IMR-90 (cell line): ENCODE results near the gene DYRK1B. TPM values are rescaled to one million over a fixed set of nuclear protein-coding genes. Genes with fewer than 3 reads are reported as not detected.
A peak's percentile ranks its signal among the peaks of the same experiment; 100 is the strongest.

Source experiments
- ATAC-seq: fragments of 200-7000 bp; cut with Tn5 transposase; 2 replicates; pipeline ENCODE4 v1.9.1; 2020; ENCODE audit warnings: low read depth, mild to moderate bottlenecking, moderate library complexity
- BruUV-seq: library from RNA; stranded (reverse); fragments of 400-500 nt; replicated peaks from 2 replicates; lab custom pipeline; 2021; lab: Mats Ljungman, UMichigan
- CTCF ChIA-PET: fragments of 300-600 bp; formaldehyde crosslinking; extraction: SDS; loops from one replicate; lab custom pipeline; 2021; ENCODE audit warnings: antibody characterized with exemption; lab: Yijun Ruan, JAX
- POLR2A ChIA-PET: fragments of 300-600 bp; sonication (Branson Sonifier 250); formaldehyde crosslinking; loops from one replicate; lab custom pipeline; 2022; ENCODE audit warnings: antibody characterized with exemption; ENCODE audit not compliant: unreplicated experiment; lab: Charles Lee
- DNase-seq: peaks from one replicate; pipeline ENCODE4 v3.0.0; 2013
- H2AFZ ChIP-seq: replicated peaks from 2 replicates; pipeline ENCODE3; 2013; ENCODE audit warnings: low read length, mild to moderate bottlenecking; ENCODE audit not compliant: poor library complexity
- H2AK5ac ChIP-seq: 2 replicates; pipeline ENCODE4 v1.6.1; 2013; ENCODE audit warnings: low read depth, low read length, inconsistent platforms
- H2AK9ac ChIP-seq: replicated peaks from 2 replicates; pipeline ENCODE3; 2013; ENCODE audit warnings: mild to moderate bottlenecking, low read depth, low read length, moderate library complexity; ENCODE audit not compliant: poor library complexity
- H2BK120ac ChIP-seq: 2 replicates; pipeline ENCODE4 v1.6.1; 2013; ENCODE audit warnings: low read depth, low read length, inconsistent platforms
- H2BK15ac ChIP-seq: 3 replicates; pipeline ENCODE4 v1.6.1; 2013; ENCODE audit warnings: low read depth, low read length, inconsistent platforms
- H2BK20ac ChIP-seq: 2 replicates; pipeline ENCODE4 v1.6.1; 2013; ENCODE audit warnings: low read depth, mild to moderate bottlenecking, inconsistent platforms, low read length, moderate library complexity
- H2BK5ac ChIP-seq: 2 replicates; pipeline ENCODE4 v1.6.1; 2013; ENCODE audit warnings: mild to moderate bottlenecking, low read depth, low read length, inconsistent platforms; ENCODE audit not compliant: poor library complexity, severe bottlenecking
- H3K14ac ChIP-seq: replicated peaks from 2 replicates; pipeline ENCODE4 v1.6.1; 2013; ENCODE audit warnings: low read depth, low read length, inconsistent platforms
- H3K18ac ChIP-seq: 2 replicates; pipeline ENCODE4 v1.6.1; 2013; ENCODE audit warnings: low read depth, low read length, control low read depth
- H3K23ac ChIP-seq: 2 replicates; pipeline ENCODE4 v1.6.1; 2013; ENCODE audit warnings: low read depth, low read length, inconsistent platforms
- H3K27ac ChIP-seq: 2 replicates; pipeline ENCODE4 v1.5.1; 2013; ENCODE audit warnings: mild to moderate bottlenecking, control low read depth, low read length; ENCODE audit not compliant: insufficient read depth
- H3K27me3 ChIP-seq: 2 replicates; pipeline ENCODE4 v1.6.1; 2013; ENCODE audit warnings: low read length; ENCODE audit not compliant: control insufficient read depth, insufficient read depth
- H3K36me3 ChIP-seq: 2 replicates; pipeline ENCODE4 v1.6.1; 2013; ENCODE audit warnings: low read length, mixed read lengths; ENCODE audit not compliant: control insufficient read depth, insufficient read depth
- H3K4ac ChIP-seq: 2 replicates; pipeline ENCODE4 v1.6.1; 2013; ENCODE audit warnings: low read depth, low read length, inconsistent platforms
- H3K4me1 ChIP-seq: 2 replicates; pipeline ENCODE4 v1.6.1; 2013; ENCODE audit warnings: low read length, mixed read lengths; ENCODE audit not compliant: control insufficient read depth, insufficient read depth
- H3K4me2 ChIP-seq: 2 replicates; pipeline ENCODE4 v1.6.1; 2013; ENCODE audit warnings: low read depth, mild to moderate bottlenecking, control low read depth, low read length, moderate library complexity
- H3K4me3 ChIP-seq: 2 replicates; pipeline ENCODE4 v1.5.1; 2013; ENCODE audit warnings: low read depth, mild to moderate bottlenecking, control low read depth, low read length, moderate library complexity; ENCODE audit not compliant: insufficient read depth
- H3K56ac ChIP-seq: 2 replicates; pipeline ENCODE4 v1.6.1; 2013; ENCODE audit warnings: low read length, inconsistent platforms; ENCODE audit not compliant: insufficient read depth; ENCODE audit errors: extremely low read depth
- H3K79me1 ChIP-seq, 2 experiments: 2 replicates each; pipeline ENCODE4 v1.6.1; 2013; ENCODE audit warnings: low read length in 2 of 2, inconsistent platforms in 1 of 2, low read depth in 1 of 2
- H3K9ac ChIP-seq: 2 replicates; pipeline ENCODE4 v1.6.1; 2013; ENCODE audit warnings: low read depth, low read length, control low read depth
- H3K9me1 ChIP-seq: 2 replicates; pipeline ENCODE4 v1.6.1; 2013; ENCODE audit warnings: low read length, inconsistent platforms; ENCODE audit not compliant: insufficient read depth
- H3K9me3 ChIP-seq: 2 replicates; pipeline ENCODE4 v1.6.1; 2013; ENCODE audit warnings: low read length; ENCODE audit not compliant: control insufficient read depth, insufficient read depth
- H4K20me1 ChIP-seq: 2 replicates; pipeline ENCODE4 v1.6.1; 2013; ENCODE audit warnings: low read length, inconsistent platforms; ENCODE audit not compliant: insufficient read depth
- H4K5ac ChIP-seq: 2 replicates; pipeline ENCODE4 v1.6.1; 2013; ENCODE audit warnings: mild to moderate bottlenecking, low read depth, low read length, control low read depth
- H4K8ac ChIP-seq, 2 experiments: 2 replicates each; pipeline ENCODE4 v1.6.1; 2013; ENCODE audit warnings: low read depth in 2 of 2, low read length in 2 of 2, control low read depth in 1 of 2, inconsistent platforms in 1 of 2
- H4K91ac ChIP-seq: 2 replicates; pipeline ENCODE4 v1.6.1; 2013; ENCODE audit warnings: low read depth, low read length, inconsistent platforms; ENCODE audit not compliant: insufficient read depth
- BHLHE40 ChIP-seq: fragments of 150-350 bp; IDR thresholded peaks from 2 replicates; pipeline ENCODE4 v1.6.1; 2016; ENCODE audit warnings: mild to moderate bottlenecking, low read depth, low read length
- CEBPB ChIP-seq: IDR thresholded peaks from 2 replicates; pipeline ENCODE4 v1.6.1; 2012; ENCODE audit warnings: low read depth, low read length, improper control_type of control experiment
- MAFK ChIP-seq: IDR thresholded peaks from 2 replicates; pipeline ENCODE4 v1.6.1; 2012; ENCODE audit warnings: low read depth, low read length, improper control_type of control experiment
- MXI1 ChIP-seq: IDR thresholded peaks from 2 replicates; pipeline ENCODE4 v1.6.1; 2012; ENCODE audit warnings: low read depth, mild to moderate bottlenecking, low read length, moderate library complexity, borderline replicate concordance
- NFE2L2 ChIP-seq: fragments of 150-350 bp; IDR thresholded peaks from 2 replicates; pipeline ENCODE4 v1.6.1; 2016; ENCODE audit warnings: low read depth, mild to moderate bottlenecking, low read length
- RCOR1 ChIP-seq: IDR thresholded peaks from 2 replicates; pipeline ENCODE4 v1.6.1; 2012; ENCODE audit warnings: mild to moderate bottlenecking, low read length, improper control_type of control experiment; ENCODE audit not compliant: insufficient replicate concordance
- RFX5 ChIP-seq: IDR thresholded peaks from 2 replicates; pipeline ENCODE4 v1.8.0; 2012; ENCODE audit warnings: low read depth, mild to moderate bottlenecking, low read length, moderate library complexity
- WGBS, 2 experiments: methylation state at CpG; one replicate each; pipeline versions ENCODE4 v1.1.5 to v1.1.7; 2013; ENCODE audit warnings: missing lambda C conversion rate in 2 of 2; ENCODE audit not compliant: insufficient read length in 1 of 2; ENCODE audit errors: extremely low coverage in 2 of 2; 5-methylcytosine and 5-hydroxymethylcytosine counted together
- dilution Hi-C: fragments of 300-500 bp; cut with HindIII; formaldehyde crosslinking; loops from one replicate; pipeline ENCODE4 v1.14.3; 2018; ENCODE audit warnings: low sequenced_read_pairs; ENCODE audit not compliant: unreplicated experiment
- in situ Hi-C: fragments of 300-500 bp; cut with MboI; formaldehyde crosslinking; loops from 3 replicates; pipeline ENCODE4 v1.14.3; 2019; ENCODE audit warnings: low sequenced_read_pairs, inconsistent platforms, mixed read lengths
- intact Hi-C: fragments of 100-400 bp; cut with micrococcal nuclease; formaldehyde crosslinking; loops from 2 replicates; pipeline ENCODE4 v1.10.0; 2022
- polyA plus RNA-seq, 3 experiments: library from polyadenylated mRNA; depleted of rRNA; stranded (reverse); fragments of >200 nt; gene quantifications; 2 replicates each; pipeline ENCODE4 v1.2.3, GENCODE V29; 2012; ENCODE audit warnings: low replicate concordance in 1 of 3
- total RNA-seq: library from RNA; depleted of rRNA; stranded (reverse); fragments of >200 nt; gene quantifications from 2 replicates; pipeline ENCODE4 v1.2.3, GENCODE V29; 2012
- TF ChIP-seq, protein P1 (sequence below): fragments of 150-350 bp; IDR thresholded peaks from 2 replicates; pipeline ENCODE4 v1.6.1; 2017; ENCODE audit warnings: mild to moderate bottlenecking, antibody characterized with exemption, low read length, low read depth
- TF ChIP-seq, protein P2 (sequence below): fragments of 150-350 bp; IDR thresholded peaks from 2 replicates; pipeline ENCODE4 v1.6.1; 2016; ENCODE audit warnings: low read depth, mild to moderate bottlenecking, low read length, moderate library complexity, borderline replicate concordance

The DYRK1B gene
- total and polyA plus RNA-seq, 2 of the 4 experiments (the other 2 are of a cell fraction), result 2.7 to 11.4 TPM

DNA sequence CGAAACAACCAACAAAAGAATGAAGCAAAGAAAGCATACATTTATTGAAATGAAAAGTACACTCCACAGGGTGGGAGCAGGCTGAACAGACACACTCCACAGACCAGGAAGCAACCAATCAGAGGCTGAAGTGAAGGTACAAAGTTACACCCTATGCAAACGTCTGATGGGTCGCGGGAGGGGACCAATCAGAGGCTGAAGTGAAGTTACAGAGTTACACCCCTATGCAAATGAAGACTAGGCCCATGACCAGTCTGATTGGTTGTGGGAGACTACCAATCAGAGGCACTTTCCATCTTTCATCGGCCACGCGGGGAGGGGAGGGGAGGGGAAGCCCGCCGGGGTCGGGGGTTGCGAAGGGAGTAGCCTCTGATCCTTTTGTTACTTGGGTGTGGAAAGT lies 24.6 kb upstream of the DYRK1B start:
- dilution Hi-C loops, result no loop called here
- no peak overlapping the region for H2AK9ac ChIP-seq
- H3K4me1 ChIP-seq, result no peaks in the 10 kb centered on the region
- POLR2A ChIA-PET, result no interaction called here
- no peak overlapping the region for H3K9ac ChIP-seq
- in situ Hi-C loops, result no loop called here
- no peak overlapping the region; the same call in 1 of the 2 replicates for H4K5ac ChIP-seq
- intact Hi-C loops, result no loop called here
- peak; percentile 78 for ATAC-seq
- no peak overlapping the region for H2AK5ac ChIP-seq
- no peak overlapping the region for H3K27ac ChIP-seq
- TF ChIP-seq BHLHE40 (no peak), MAFK (no peak), RFX5 (no peak), RCOR1 (no peak), CEBPB (no peak), MXI1 (no peak), NFE2L2 (no peak)
- TF ChIP-seq, protein P1, sequence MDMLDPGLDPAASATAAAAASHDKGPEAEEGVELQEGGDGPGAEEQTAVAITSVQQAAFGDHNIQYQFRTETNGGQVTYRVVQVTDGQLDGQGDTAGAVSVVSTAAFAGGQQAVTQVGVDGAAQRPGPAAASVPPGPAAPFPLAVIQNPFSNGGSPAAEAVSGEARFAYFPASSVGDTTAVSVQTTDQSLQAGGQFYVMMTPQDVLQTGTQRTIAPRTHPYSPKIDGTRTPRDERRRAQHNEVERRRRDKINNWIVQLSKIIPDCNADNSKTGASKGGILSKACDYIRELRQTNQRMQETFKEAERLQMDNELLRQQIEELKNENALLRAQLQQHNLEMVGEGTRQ, result no peak
- TF ChIP-seq, protein P2, sequence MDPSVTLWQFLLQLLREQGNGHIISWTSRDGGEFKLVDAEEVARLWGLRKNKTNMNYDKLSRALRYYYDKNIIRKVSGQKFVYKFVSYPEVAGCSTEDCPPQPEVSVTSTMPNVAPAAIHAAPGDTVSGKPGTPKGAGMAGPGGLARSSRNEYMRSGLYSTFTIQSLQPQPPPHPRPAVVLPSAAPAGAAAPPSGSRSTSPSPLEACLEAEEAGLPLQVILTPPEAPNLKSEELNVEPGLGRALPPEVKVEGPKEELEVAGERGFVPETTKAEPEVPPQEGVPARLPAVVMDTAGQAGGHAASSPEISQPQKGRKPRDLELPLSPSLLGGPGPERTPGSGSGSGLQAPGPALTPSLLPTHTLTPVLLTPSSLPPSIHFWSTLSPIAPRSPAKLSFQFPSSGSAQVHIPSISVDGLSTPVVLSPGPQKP, result no peak
- H3K36me3 ChIP-seq, result no peaks in the 10 kb centered on the region
- H3K4ac ChIP-seq, result no peak overlapping the region
- H3K9me3 ChIP-seq, result no peaks in the 10 kb centered on the region
- CTCF ChIA-PET, result no interaction called here
- H2BK120ac ChIP-seq, result no peak overlapping the region
- peak overlapping the region; percentile 31 for H3K4me2 ChIP-seq
- no peak overlapping the region for H4K91ac ChIP-seq
- H4K8ac ChIP-seq, result no peak overlapping the region
- H4K20me1 ChIP-seq, result no peaks in the 10 kb centered on the region
- no peaks in the 10 kb centered on the region for H3K79me1 ChIP-seq
- H3K18ac ChIP-seq, result no peak overlapping the region
- no TSS peak for BruUV-seq
- H2BK20ac ChIP-seq, result no peak overlapping the region
- no peak overlapping the region for H2AFZ ChIP-seq
- H2BK15ac ChIP-seq, result no peak overlapping the region
- no peak overlapping the region for H2BK5ac ChIP-seq
- H3K4me3 ChIP-seq, result peak overlapping the region; percentile 28; the same call in 1 of the 2 replicates
- no peaks in the 10 kb centered on the region for H3K9me1 ChIP-seq
- H3K56ac ChIP-seq, result no peak overlapping the region
- H3K14ac ChIP-seq, result no peak overlapping the region
- no CpG with 5 or more reads among the region's 11 CpGs for WGBS, 2 experiments
- H3K27me3 ChIP-seq, result no peaks in the 10 kb centered on the region
- no peak overlapping the region for H3K23ac ChIP-seq
- peak; percentile 63 for DNase-seq
